Ramos (cell line): ENCODE data around the gene SLC39A11.
"Not testable (repeated sequence)": the region's sequence is repeated elsewhere in the genome, so short reads cannot be mapped to it uniquely, and the experiment has no call there.

Source experiments
- in situ Hi-C: fragments of 300-500 bp; cut with MboI; formaldehyde crosslinking; loops from one replicate; pipeline ENCODE4 v1.14.3; 2022; ENCODE audit warnings: low sequenced_read_pairs; ENCODE audit not compliant: unreplicated experiment

The SLC39A11 gene

GRCh38 chr17:72710202-72710601 lies 382.3 kb downstream of the SLC39A11 start:
- in situ Hi-C loops: no loop called here

DNA sequence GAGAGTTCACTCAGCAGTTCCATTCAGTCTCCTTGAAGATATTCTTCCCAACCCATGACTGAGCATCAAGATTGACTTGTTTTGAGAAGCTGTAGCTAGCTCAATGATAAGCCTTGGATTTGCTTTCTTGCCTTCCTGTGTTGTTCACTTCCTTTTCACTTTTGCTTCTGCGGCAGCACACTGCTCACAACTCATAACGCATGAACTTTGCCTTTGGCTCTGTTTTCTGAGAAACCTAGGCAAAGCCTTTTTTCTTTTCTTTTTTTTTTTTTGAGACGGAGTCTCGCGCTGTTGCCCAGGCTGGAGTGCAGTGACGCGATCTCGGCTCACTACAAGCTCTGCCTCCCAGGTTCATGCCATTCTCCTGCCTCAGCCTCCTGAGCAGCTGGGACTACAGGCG lies 383.8 kb downstream of the SLC39A11 start:
- in situ Hi-C loops: not testable (repeated sequence)

- in situ Hi-C loops: no loop called here
Measured at GRCh38 chr17:72707881-72708280, 384.6 kb downstream of the SLC39A11 start.

GRCh38 chr17:72706396-72706981 lies 386.0 kb downstream of the SLC39A11 start:
- in situ Hi-C loops: no loop called here

GRCh38 chr17:72705905-72706395 lies 386.5 kb downstream of the SLC39A11 start:
- in situ Hi-C loops: no loop called here

GRCh38 chr17:72702998-72703397 lies 389.5 kb downstream of the SLC39A11 start:
- in situ Hi-C loops: no loop called here

DNA sequence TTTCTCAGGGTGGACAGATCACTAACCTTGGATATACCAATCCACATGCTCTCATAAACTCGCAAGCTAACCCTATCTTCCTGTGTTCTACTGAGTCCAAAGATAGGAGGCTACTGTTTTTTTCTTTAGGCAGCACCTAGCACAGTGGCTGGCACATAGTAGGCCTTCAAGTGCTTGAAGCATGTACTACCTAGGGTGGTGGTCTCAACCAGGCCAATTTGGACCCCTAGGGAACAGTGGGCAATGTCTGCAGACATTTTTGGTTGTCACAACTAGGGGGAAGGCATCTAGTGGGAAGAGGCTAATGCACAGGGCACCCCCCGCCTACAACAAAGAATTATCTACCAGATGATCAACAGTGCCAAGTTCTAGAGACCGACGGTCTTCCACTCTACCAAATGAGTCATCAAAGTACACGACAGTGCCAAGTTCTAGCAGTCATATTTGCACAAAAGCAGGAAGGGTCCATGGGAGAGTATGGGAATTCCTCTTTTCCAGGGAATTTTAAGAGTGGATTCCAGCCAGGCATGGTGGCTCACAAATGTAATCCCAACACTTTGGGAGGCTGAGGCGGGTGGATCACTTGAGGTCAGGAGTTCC lies 390.3 kb downstream of the SLC39A11 start:
- in situ Hi-C loops: no loop called here

- in situ Hi-C loops: no loop called here
Measured at GRCh38 chr17:72700226-72700625, 392.3 kb downstream of the SLC39A11 start.

- in situ Hi-C loops: no loop called here
Measured at GRCh38 chr17:72699545-72699944, 392.9 kb downstream of the SLC39A11 start.

- in situ Hi-C loops: no loop called here
Measured at GRCh38 chr17:72697602-72698146, 394.8 kb downstream of the SLC39A11 start.

- in situ Hi-C loops: no loop called here
Measured at GRCh38 chr17:72696721-72697120, 395.8 kb downstream of the SLC39A11 start.

DNA sequence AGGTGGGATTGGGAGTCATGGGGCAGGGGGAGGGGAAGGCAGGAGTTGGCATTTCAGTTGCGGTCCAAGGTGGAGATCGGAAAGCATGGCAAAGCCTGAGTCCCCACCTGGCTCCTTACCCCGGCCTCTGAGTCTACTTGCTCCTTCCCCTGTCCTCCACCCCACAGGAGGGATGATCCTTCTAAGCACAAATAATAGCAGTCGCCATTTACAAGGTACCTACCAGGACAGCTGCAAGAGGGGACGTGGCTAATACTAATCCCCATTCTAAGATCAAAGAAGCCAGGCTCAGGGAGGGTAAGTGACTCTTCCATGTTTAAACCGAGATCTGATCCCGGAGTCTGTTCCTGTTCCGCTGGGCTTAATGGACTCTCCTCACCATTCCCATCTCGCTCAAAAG lies 396.3 kb downstream of the SLC39A11 start:
- in situ Hi-C loops: no loop called here

- in situ Hi-C loops: no loop called here
Measured at GRCh38 chr17:72693956-72694355, 398.5 kb downstream of the SLC39A11 start.

GRCh38 chr17:72693151-72693878 lies 399.2 kb downstream of the SLC39A11 start:
- in situ Hi-C loops: no loop called here

- in situ Hi-C loops: no loop called here
Measured at GRCh38 chr17:72692676-72693075, 399.8 kb downstream of the SLC39A11 start.

GRCh38 chr17:72691586-72691985 lies 400.9 kb downstream of the SLC39A11 start:
- in situ Hi-C loops: no loop called here

GRCh38 chr17:72691017-72691416 lies 401.5 kb downstream of the SLC39A11 start:
- in situ Hi-C loops: no loop called here

GRCh38 chr17:72687886-72688285 lies 404.6 kb downstream of the SLC39A11 start:
- in situ Hi-C loops: no loop called here

DNA sequence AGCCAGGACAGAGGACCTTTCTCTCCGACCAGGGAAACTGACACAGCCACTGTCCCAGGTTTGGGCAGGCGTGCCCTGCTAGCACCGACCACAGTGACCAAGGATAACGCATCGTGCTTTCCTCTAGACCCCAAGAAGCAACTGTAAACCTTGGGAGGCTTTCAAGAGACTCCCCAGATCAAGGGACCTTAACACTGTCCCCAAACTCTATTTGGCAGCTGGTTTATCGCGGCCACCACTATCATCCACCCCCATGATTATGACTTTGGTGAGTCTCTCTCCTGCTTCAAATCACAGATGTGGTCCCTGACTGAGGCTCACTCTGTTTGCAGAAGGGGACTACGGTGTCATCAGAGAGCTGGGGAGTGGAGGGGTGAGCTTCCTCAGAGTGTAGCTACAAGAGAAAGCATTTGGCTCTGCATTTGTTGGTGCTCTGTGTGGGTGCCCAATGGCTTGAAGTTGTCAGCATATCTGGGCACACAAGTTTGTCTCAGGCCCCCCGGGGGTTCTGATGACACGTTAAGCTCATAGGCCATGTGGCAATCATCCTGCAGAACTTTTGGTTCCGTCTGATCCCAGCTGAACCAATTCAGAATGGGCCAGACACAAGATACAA lies 408.0 kb downstream of the SLC39A11 start:
- in situ Hi-C loops: no loop called here

DNA sequence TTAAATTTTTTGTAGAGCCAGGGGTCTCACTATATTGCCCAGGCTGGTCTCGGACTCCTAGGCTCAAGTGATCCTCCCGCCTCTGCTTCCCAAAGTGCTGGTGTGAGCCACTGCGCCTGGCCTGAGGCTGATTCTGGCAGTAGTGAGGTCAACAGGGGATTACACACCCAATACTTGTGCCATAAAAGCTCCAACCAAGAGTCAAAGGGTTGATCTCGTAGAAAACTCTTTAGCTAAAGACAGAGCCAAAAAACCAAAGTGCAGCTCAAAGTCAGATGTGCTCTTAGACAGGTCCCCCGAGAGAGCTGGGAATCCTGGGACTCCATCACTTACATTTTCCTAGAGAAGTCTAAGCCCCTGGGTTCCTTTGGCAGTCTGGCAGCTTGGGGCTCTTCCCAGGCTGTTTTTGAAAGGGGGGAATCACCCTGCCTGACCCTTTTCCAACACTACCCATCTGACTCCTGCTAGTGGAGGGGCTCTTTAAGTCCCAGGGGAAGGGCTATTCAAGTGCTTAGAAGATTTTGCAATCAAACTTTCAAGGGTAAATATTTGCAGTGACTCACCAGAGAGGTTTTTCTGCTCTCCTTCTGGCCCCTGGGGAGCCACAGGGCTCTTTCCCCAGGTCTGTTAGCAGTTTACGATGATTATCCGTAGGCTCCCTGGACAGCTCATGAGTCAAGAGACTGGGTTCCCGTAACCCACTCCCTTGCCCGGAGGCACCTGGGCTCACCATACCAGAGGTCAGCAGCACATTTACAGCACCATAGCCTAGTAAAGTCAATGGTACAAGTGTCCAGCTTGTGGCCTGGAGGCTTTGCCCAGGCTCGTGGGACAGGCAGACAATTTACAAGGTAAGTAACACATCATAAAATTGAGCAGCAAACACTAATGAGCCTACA lies 408.7 kb downstream of the SLC39A11 start:
- in situ Hi-C loops: no loop called here
